Activated CD4-positive, alpha-beta T cell treated with anti-CD3 and anti-CD28 coated beads, Interleukin-2, amount 50 U/mL, for 48 hours (primary cell): ENCODE data around the gene SLC6A20.
"Not testable (repeated sequence)": the region's sequence is repeated elsewhere in the genome, so short reads cannot be mapped to it uniquely, and the experiment has no call there.

Source experiments
- DNase-seq, 2 experiments: peaks; one replicate each; pipeline ENCODE4 v3.0.0-alpha.2; 2020

SLC6A20 gene

GRCh38 chr3:45754461-45754860 is 41.9 kb downstream of the SLC6A20 start:
- no peak for DNase-seq

GRCh38 chr3:45753095-45753494 is 43.2 kb downstream of the SLC6A20 start:
- no peak for DNase-seq

GRCh38 chr3:45751537-45752242 is 44.6 kb downstream of the SLC6A20 start:
- DNase-seq: no peak

- DNase-seq: no peak
These were observed 46.5 kb downstream of the SLC6A20 start for GRCh38 chr3:45749880-45750279.

GRCh38 chr3:45749036-45749600 is 47.2 kb downstream of the SLC6A20 start:
- not testable (repeated sequence) for DNase-seq

GRCh38 chr3:45748068-45748467 is 48.3 kb downstream of the SLC6A20 start:
- no peak for DNase-seq

- DNase-seq: no peak
These were observed 49.3 kb downstream of the SLC6A20 start for GRCh38 chr3:45746777-45747622.

GRCh38 chr3:45746165-45746776 is 50.1 kb downstream of the SLC6A20 start:
- DNase-seq: no peak

GRCh38 chr3:45742461-45743089 is 53.8 kb downstream of the SLC6A20 start:
- no peak for DNase-seq

- no peak for DNase-seq
These were observed 54.4 kb downstream of the SLC6A20 start for GRCh38 chr3:45741742-45742460.

- DNase-seq: no peak
These were observed 55.1 kb downstream of the SLC6A20 start for GRCh38 chr3:45741247-45741646.

- no peak for DNase-seq
These were observed 56.3 kb downstream of the SLC6A20 start for GRCh38 chr3:45739991-45740390.

GRCh38 chr3:45737234-45737633 is 59.1 kb downstream of the SLC6A20 start:
- no peak for DNase-seq

GRCh38 chr3:45736707-45737106 is 59.6 kb downstream of the SLC6A20 start:
- DNase-seq: no peak

GRCh38 chr3:45730409-45731154 is 65.8 kb downstream of the SLC6A20 start:
- DNase-seq: no peak

- DNase-seq: no peak
These were observed 66.7 kb downstream of the SLC6A20 start for GRCh38 chr3:45729614-45730013.

- DNase-seq: no peak
These were observed 71.4 kb downstream of the SLC6A20 start for GRCh38 chr3:45724911-45725310.

- DNase-seq: no peak
These were observed 76.5 kb downstream of the SLC6A20 start for GRCh38 chr3:45719655-45720487.

- no peak for DNase-seq
These were observed 79.5 kb downstream of the SLC6A20 start for GRCh38 chr3:45716790-45717336.

GRCh38 chr3:45715945-45716344 is 80.4 kb downstream of the SLC6A20 start:
- DNase-seq: no peak
